OCI-LY3 (cell line): Measurements from ENCODE around the gene YWHAG.
"Not testable (repeated sequence)": the region's sequence is repeated elsewhere in the genome, so short reads cannot be mapped to it uniquely, and the experiment has no call there.

Source experiments
- H2AFZ ChIP-seq: fragments of 200-600, 300-600 bp; shearing (Covaris generic); 2 replicates; pipeline ENCODE4 v1.6.0; 2014; ENCODE audit warnings: antibody characterized with exemption, low read depth, low read length
- H3K27ac ChIP-seq: fragments of 200-600, 300-600 bp; sonication (generic); 2 replicates; pipeline ENCODE4 v1.5.1; 2014; ENCODE audit warnings: mild to moderate bottlenecking, low read length, moderate library complexity, mixed read lengths
- H3K27me3 ChIP-seq: fragments of 200-600, 300-600 bp; sonication (generic); 2 replicates; pipeline ENCODE4 v1.6.1; 2014; ENCODE audit warnings: low read depth, low read length, mixed read lengths
- H3K36me3 ChIP-seq: fragments of 200-600, 300-600 bp; sonication (generic); replicated peaks from 2 replicates; pipeline ENCODE3; 2014; ENCODE audit warnings: low read depth, low read length, mixed read lengths
- H3K4me1 ChIP-seq: fragments of 300-600, 200-600 bp; sonication (generic); 2 replicates; pipeline ENCODE4 v1.6.1; 2014; ENCODE audit warnings: low read length, mixed read lengths
- H3K4me2 ChIP-seq: fragments of 200-600, 300-600 bp; sonication (generic); 2 replicates; pipeline ENCODE4 v1.6.1; 2014; ENCODE audit warnings: low read length, mixed read lengths
- H3K4me3 ChIP-seq: fragments of 300-600, 200-600 bp; sonication (generic); 2 replicates; pipeline ENCODE4 v1.5.1; 2014; ENCODE audit warnings: antibody characterized with exemption, mild to moderate bottlenecking, low read length, moderate library complexity
- H3K79me2 ChIP-seq: fragments of 300-600, 200-600 bp; shearing (Covaris generic); 2 replicates; pipeline ENCODE4 v1.6.1; 2014; ENCODE audit warnings: mild to moderate bottlenecking, low read length, mixed read lengths
- H3K9ac ChIP-seq: fragments of 300-600, 200-600 bp; shearing (Covaris generic); 2 replicates; pipeline ENCODE4 v1.6.0; 2014; ENCODE audit warnings: mild to moderate bottlenecking, low read length, moderate library complexity
- H3K9me3 ChIP-seq: fragments of 200-600, 300-600 bp; shearing (Covaris generic); 2 replicates; pipeline ENCODE4 v1.6.1; 2014; ENCODE audit warnings: low read length, mixed read lengths; ENCODE audit not compliant: insufficient read depth
- H4K20me1 ChIP-seq: fragments of 200-600, 300-600 bp; sonication (generic); 2 replicates; pipeline ENCODE4 v1.6.1; 2016; ENCODE audit warnings: low read length, mixed read lengths; ENCODE audit not compliant: insufficient read depth
- EZH2phosphoT487 ChIP-seq: fragments of 200-600 bp; shearing (Covaris generic); IDR thresholded peaks from 2 replicates; pipeline ENCODE4 v1.6.1; 2018; ENCODE audit warnings: antibody characterized with exemption, mixed run types, low read depth
- TF ChIP-seq, protein P1 (sequence below): fragments of 200-600, 300-600 bp; sonication (generic); IDR thresholded peaks from 2 replicates; pipeline ENCODE4 v1.5.1; 2014; ENCODE audit warnings: antibody characterized with exemption, low read length, low read depth

Gene YWHAG

DNA sequence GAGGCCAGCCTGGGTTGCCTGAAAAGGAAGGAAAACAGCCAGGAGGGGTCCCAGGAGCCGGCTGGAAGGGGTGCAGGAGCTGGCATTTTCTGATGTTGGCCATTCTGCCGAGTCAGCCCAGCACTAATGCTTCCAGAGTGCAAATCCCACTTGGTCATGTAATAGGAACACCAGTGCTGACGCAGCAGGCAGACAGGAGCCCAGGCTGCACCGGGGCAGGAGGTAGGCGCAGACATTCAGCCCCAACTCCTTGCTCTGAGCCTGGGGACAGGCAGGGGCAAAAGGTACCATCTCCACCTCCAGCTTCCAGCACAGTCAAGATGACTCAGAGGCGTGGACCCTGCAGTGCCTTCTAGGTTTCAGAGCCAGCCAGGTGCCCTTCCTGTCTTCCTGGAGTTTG is 10.2 kb upstream of the YWHAG start:
- Histone ChIP-seq H3K36me3 (no peaks in the 10 kb centered on the region), H3K27ac (no peak overlapping the region), H3K79me2 (no peaks in the 10 kb centered on the region), H3K4me1 (peaks cover 10% of the 10 kb centered on the region), H3K4me3 (no peak overlapping the region), H4K20me1 (no peaks in the 10 kb centered on the region), H3K9ac (no peak overlapping the region), H3K9me3 (no peaks in the 10 kb centered on the region), H3K4me2 (no peak overlapping the region), H3K27me3 (peaks cover 18% of the 10 kb centered on the region; the same call in 1 of the 2 replicates), H2AFZ (no peak overlapping the region)
- TF ChIP-seq, protein P1, sequence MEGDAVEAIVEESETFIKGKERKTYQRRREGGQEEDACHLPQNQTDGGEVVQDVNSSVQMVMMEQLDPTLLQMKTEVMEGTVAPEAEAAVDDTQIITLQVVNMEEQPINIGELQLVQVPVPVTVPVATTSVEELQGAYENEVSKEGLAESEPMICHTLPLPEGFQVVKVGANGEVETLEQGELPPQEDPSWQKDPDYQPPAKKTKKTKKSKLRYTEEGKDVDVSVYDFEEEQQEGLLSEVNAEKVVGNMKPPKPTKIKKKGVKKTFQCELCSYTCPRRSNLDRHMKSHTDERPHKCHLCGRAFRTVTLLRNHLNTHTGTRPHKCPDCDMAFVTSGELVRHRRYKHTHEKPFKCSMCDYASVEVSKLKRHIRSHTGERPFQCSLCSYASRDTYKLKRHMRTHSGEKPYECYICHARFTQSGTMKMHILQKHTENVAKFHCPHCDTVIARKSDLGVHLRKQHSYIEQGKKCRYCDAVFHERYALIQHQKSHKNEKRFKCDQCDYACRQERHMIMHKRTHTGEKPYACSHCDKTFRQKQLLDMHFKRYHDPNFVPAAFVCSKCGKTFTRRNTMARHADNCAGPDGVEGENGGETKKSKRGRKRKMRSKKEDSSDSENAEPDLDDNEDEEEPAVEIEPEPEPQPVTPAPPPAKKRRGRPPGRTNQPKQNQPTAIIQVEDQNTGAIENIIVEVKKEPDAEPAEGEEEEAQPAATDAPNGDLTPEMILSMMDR, result no peak
- TF ChIP-seq EZH2phosphoT487, result no peak

DNA sequence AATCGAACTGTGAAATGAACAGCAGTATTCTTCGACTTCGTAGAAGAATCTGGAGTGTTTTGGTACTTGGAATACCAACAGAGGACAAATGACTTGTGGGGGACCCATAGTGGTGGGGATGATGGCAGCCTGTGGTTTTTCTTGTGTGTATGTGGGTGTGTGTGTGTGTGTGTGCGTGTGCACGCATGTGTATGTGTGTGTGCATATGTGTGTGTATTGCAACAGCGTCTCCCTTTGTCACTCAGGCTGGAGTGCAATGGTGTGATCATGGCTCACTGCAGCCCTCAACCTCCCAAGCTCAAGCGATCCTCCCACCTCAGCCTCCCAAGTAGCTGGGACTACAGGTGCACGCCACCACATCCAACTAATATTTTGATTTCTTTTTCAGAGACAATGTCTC is 9.4 kb upstream of the YWHAG start:
- Histone ChIP-seq H3K27ac (no peak overlapping the region), H3K4me3 (no peak overlapping the region), H3K9me3 (no peaks in the 10 kb centered on the region), H3K4me1 (peaks cover 14% of the 10 kb centered on the region), H3K9ac (no peak overlapping the region), H2AFZ (no peak overlapping the region), H3K36me3 (no peaks in the 10 kb centered on the region), H3K79me2 (no peaks in the 10 kb centered on the region), H4K20me1 (no peaks in the 10 kb centered on the region), H3K27me3 (peaks cover 18% of the 10 kb centered on the region; the same call in 1 of the 2 replicates), H3K4me2 (no peak overlapping the region)
- TF ChIP-seq, protein P1, result no peak
- TF ChIP-seq EZH2phosphoT487, result no peak

DNA sequence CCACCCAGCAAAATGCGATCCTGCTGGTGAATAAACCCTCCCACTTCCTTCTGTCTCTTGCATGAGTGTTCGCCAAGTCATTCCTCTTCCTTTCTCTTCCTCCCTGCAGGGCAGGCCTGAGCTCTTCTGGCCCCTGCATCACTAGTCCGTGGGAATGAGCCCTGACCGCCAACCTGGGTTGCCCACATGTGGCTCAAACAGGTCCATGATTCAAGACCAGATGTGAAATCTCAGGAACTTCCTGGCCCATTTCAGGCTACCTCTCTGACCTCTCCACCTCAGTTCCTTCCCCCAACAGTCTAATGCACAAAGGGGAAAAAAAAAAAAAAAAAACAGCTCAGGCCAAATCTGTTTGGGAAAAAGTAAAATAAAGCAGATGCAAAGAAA is 5.4 kb upstream of the YWHAG start:
- H3K79me2 ChIP-seq, result no peaks in the 10 kb centered on the region
- H3K36me3 ChIP-seq, result no peaks in the 10 kb centered on the region
- H4K20me1 ChIP-seq, result no peaks in the 10 kb centered on the region
- peaks cover 22% of the 10 kb centered on the region; the same call in 1 of the 2 replicates for H3K27me3 ChIP-seq
- no peak for TF ChIP-seq EZH2phosphoT487
- TF ChIP-seq, protein P1, result no peak
- H3K4me3 ChIP-seq, result peak overlapping the region; percentile 52
- peak overlapping the region; percentile 94 for H2AFZ ChIP-seq
- no peak overlapping the region for H3K27ac ChIP-seq
- H3K9ac ChIP-seq, result peak overlapping the region; percentile 13; the same call in 1 of the 2 replicates
- H3K4me1 ChIP-seq, result peaks cover 19% of the 10 kb centered on the region
- H3K9me3 ChIP-seq, result no peaks in the 10 kb centered on the region
- H3K4me2 ChIP-seq, result peak overlapping the region; percentile 81

DNA sequence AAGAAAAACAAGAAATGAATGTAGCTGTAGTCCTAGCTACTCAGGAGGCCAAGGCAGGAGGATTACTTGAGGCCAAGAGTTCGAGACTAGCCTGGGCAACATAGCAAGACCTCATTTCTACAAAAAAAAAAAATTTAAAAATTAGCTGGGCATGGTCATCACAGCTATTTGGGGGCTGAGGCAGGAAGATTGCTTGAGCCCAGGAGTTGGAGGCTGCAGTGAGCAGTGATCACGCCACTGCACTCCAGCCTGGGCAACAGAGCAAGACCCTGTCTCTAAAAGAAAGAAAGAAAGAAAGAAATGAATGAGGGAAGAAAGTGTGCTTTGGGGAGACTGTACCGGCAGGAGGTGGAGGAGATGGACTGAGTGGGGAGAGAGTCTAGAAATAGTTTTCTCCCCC is 5.0 kb upstream of the YWHAG start:
- H4K20me1 ChIP-seq, H3K9ac ChIP-seq, H3K27ac ChIP-seq, H3K79me2 ChIP-seq, H3K9me3 ChIP-seq, H3K36me3 ChIP-seq: not testable (repeated sequence)
- H2AFZ ChIP-seq, result peak overlapping the region; percentile 94; the same call in 1 of the 2 replicates
- H3K4me1 ChIP-seq, result peaks cover 19% of the 10 kb centered on the region
- peak overlapping the region; percentile 52 for H3K4me3 ChIP-seq
- peaks cover 20% of the 10 kb centered on the region; the same call in 1 of the 2 replicates for H3K27me3 ChIP-seq
- H3K4me2 ChIP-seq, result peak overlapping the region; percentile 81
